ENCODE measurements around the gene PTCD2. TPM values are rescaled to one million over a fixed set of nuclear protein-coding genes. Genes with fewer than 3 reads are reported as not detected.
A peak's percentile ranks its signal among the peaks of the same experiment; 100 is the strongest.

PTCD2 gene
- total and polyA plus RNA-seq, 9 of the 15 experiments (the other 6 are each of a cell fraction or from before 2014, with no cell fraction given) = 11.9 to 28.5 (median 18.6) TPM

- TF ChIP-seq E2F8 (IDR thresholded peaks at IDR 0.05; ENCODE audit: low read depth, partially characterized antibody) = no peak
- TF ChIP-seq KDM1A (IDR thresholded peaks at IDR 0.05) = no peak; a peak in 1 of 4 replicates
- no peak for TF ChIP-seq CEBPZ (IDR thresholded peaks at IDR 0.05; ENCODE audit: borderline replicate concordance, low read depth, low read length)
- no peak for TF ChIP-seq PHB (CRISPR knock-in tag; IDR thresholded peaks at IDR 0.05)
- no peak for TF ChIP-seq PHTF2 (CRISPR knock-in tag; IDR thresholded peaks at IDR 0.05)
- no peak for TF ChIP-seq ZFX (CRISPR knock-in tag; IDR thresholded peaks at IDR 0.05)
- no peak for TF ChIP-seq XRCC5 (IDR thresholded peaks at IDR 0.05; ENCODE audit: low read depth, low read length)
- no peak for TF ChIP-seq NONO (IDR thresholded peaks at IDR 0.05; ENCODE audit: low read depth in 2 of 2, low read length in 1 of 2)
- peak; percentile 13; the same call in 1 of the 2 replicates for TF ChIP-seq GABPA (tag; conservative IDR thresholded peaks at IDR 0.05; ENCODE audit: low read depth)
- no peak for TF ChIP-seq NR2F6 (CRISPR knock-in tag; IDR thresholded peaks at IDR 0.05)
- TF ChIP-seq HNRNPH1 (optimal IDR thresholded peaks at IDR 0.05; ENCODE audit: low read depth, low read length) = no peak
- TF ChIP-seq KLF16 (IDR thresholded peaks at IDR 0.05) = no peak
- TF ChIP-seq EWSR1 (IDR thresholded peaks at IDR 0.05; ENCODE audit: borderline replicate concordance, low read depth, partially characterized antibody) = no peak
- no peak for TF ChIP-seq ZNF696 (CRISPR knock-in tag; conservative IDR thresholded peaks at IDR 0.05)
- no peak for TF ChIP-seq RBM14 (IDR thresholded peaks at IDR 0.05; ENCODE audit: borderline replicate concordance, insufficient read depth, low read depth, low read length)
- TF ChIP-seq FUS (optimal IDR thresholded peaks at IDR 0.05; ENCODE audit: low read depth, low read length) = no peak
- no peak for TF ChIP-seq ZNF57 (CRISPR knock-in tag; IDR thresholded peaks at IDR 0.05)
- no peak for TF ChIP-seq ZNF449 (CRISPR knock-in tag; IDR thresholded peaks at IDR 0.05)
Observed at GRCh38 chr5:72281764-72282499, 38.2 kb upstream of the PTCD2 start (continued).
